GM18951 (cell line): ENCODE results near the gene UST.
"Not testable (repeated sequence)": the region's sequence is repeated elsewhere in the genome, so short reads cannot be mapped to it uniquely, and the experiment has no call there.

ENCODE experiments used
- POLR2A ChIP-seq: IDR thresholded peaks from 4 replicates; pipeline ENCODE4 v1.6.1; 2011; ENCODE audit warnings: mild to moderate bottlenecking; ENCODE audit not compliant: insufficient read length, insufficient read depth; ENCODE audit errors: extremely low read depth
- in situ Hi-C: fragments of 300-500 bp; cut with MboI; formaldehyde crosslinking; loops from one replicate; pipeline ENCODE4 v1.12.0; 2022; ENCODE audit warnings: low sequenced_read_pairs, mixed read lengths, inconsistent platforms; ENCODE audit not compliant: unreplicated experiment

Gene UST

GRCh38 chr6:148986608-148987007, 239.8 kb downstream of the UST start:
- in situ Hi-C loops: no loop called here
- TF ChIP-seq POLR2A: no peak

GRCh38 chr6:148987982-148988381, 241.2 kb downstream of the UST start:
- no peak for TF ChIP-seq POLR2A
- in situ Hi-C loops: no loop called here

- no peak for TF ChIP-seq POLR2A
- in situ Hi-C loops: no loop called here
Observed at GRCh38 chr6:148989585-148989984, 242.8 kb downstream of the UST start.

DNA sequence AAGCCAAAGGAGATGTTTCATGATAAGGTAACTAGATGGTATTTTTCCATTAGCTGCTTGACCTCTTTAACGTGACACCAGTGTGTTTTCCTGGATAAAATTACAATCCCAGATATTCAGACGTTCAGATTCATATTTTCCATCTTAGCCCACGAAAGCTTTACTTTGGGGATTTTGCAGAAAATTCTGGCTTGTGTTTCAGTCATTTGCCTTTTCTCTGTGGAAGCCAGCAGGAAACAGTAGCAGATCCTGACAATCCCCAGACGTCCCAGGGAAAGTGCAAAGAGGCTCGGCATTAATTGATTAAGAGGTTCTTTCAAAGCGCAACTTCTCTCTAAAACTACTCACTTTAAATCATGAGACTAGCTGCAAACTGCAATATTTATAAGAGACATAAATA, 243.6 kb downstream of the UST start:
- TF ChIP-seq POLR2A: no peak
- in situ Hi-C loops: no loop called here

DNA sequence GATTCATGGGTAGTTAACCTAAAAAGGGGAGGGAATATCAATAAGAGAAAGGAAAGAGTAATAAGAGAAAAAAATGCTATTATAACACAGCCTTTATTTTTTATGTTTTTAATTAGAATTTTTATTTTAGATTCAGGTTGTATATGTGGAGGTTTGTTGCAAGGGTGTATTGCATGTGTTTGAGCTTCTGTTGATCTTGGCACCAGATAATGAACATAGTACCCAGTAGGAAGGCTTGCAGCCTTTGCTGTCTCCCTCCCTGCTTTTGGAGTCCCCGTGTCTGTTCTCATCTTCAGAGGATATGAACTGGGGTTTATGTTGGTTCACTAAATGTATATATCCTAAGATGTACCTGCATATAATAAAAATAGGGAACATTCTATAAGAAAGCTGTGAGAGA, 250.0 kb downstream of the UST start:
- no peak for TF ChIP-seq POLR2A
- in situ Hi-C loops: no loop called here

- TF ChIP-seq POLR2A: no peak
Observed at GRCh38 chr6:148997865-148998264, 251.0 kb downstream of the UST start.

DNA sequence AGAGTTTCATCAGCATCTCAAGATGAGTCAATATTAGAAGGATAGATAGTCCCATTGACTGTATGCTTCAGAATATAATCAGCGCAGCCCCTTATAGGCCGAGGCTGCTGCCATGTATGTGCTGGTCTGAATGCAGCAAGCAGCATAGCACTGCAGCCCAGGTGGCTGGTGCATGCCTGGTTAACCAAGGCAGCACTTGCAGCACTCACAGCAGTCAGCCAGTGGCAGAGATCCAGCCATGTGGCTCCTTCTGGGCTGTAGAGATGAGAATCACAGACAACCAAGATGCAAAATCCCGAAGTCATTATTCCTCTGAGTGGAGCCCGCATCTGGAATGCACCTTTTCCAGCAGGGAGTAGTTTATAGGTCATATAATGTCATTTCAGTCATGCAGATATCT, 251.9 kb downstream of the UST start:
- no peak for TF ChIP-seq POLR2A
- in situ Hi-C loops: no loop called here

More at GRCh38 chr6:148997865-148998264, 251.0 kb downstream of the UST start:
- in situ Hi-C loops: no loop called here

DNA sequence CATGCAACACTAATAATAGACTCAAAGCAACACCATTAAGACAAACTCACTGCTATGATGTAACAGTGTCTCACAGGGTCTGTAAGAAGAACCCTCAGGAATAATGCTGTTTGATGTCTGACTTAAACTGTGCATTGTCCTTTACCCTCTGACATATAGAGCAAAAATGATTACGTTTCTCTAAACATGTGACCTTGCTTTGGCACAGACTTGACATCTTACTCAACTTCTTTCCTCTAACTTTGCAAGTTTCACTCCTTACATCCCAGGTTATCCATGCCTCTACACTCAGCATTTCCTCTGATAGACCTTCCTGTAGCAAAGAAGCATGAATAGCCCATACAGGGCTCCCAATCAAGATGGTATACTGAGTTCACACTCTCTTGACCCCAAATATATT, 252.7 kb downstream of the UST start:
- TF ChIP-seq POLR2A: no peak
- in situ Hi-C loops: no loop called here

DNA sequence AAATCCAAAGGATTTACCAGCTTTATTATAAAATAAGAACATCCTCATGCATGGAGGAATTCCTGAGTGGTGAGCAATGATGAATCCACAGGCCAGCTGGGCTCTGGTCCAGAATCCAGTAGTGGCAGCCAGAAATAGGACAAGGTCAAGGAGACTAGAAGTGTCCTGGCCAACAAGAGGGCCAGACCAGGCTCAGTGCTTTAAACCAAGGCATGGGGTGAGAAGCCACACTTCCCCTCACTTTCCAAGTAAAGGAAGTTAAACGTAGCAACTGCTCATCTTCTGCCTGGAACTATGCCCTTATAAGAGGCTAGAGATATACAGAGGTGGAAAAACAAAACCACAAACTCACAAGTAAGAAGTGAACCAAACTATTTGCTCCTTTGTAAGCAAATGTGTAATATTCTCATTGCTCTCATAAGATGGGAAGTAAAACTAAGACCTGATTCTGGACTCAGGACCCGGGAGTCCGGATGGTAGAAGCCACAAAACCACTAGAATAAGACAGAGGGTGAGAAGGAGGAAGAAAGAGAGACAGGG, 253.2 kb downstream of the UST start:
- no peak for TF ChIP-seq POLR2A
- in situ Hi-C loops: no loop called here

- in situ Hi-C loops: no loop called here
- TF ChIP-seq POLR2A: no peak
Observed at GRCh38 chr6:149001422-149001821, 254.6 kb downstream of the UST start.

- in situ Hi-C loops: no loop called here
Observed at GRCh38 chr6:149003560-149003959, 256.7 kb downstream of the UST start.

GRCh38 chr6:149004664-149005063, 257.8 kb downstream of the UST start:
- in situ Hi-C loops: no loop called here
- TF ChIP-seq POLR2A: no peak

More at GRCh38 chr6:149003560-149003959, 256.7 kb downstream of the UST start:
- TF ChIP-seq POLR2A: no peak

DNA sequence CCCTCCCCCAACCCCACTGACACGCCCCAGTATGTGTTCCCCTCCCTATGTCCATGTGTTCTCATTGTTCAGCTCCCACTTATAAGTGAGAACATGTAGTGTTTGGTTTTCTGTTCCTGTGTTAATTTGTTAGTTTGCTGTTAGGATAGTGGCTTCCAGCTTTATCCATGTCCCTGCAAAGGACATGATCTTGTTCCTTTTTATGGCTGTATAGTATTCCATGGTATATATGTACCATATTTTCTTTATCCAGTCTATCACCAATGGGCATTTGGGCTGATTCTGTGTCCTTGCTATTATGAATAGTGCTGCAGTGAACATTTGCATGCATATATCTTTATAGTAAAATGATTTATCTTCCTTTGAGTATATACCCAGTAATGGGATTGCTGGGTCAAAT, 259.4 kb downstream of the UST start:
- in situ Hi-C loops: not testable (repeated sequence)

- in situ Hi-C loops: no loop called here
- no peak for TF ChIP-seq POLR2A
Observed at GRCh38 chr6:149006671-149007070, 259.8 kb downstream of the UST start.

DNA sequence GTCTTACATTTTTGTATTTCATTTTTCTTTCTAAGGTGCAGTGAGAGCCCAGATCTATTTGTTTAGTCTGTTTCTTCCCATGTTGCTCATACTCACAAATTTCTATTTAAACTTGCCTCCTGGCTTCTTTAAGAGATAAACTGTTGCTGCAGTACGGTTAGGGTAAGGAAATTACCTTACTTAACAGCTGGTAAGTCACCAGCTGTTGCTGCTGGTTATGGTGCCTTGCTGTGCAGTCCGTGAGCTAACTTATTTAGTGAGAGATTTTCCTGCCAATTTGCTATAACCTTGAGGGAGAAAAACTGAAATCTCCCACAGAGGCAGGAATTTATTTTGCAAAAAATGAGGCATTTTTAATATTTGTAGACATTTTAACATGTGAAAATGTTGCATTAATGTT, 261.0 kb downstream of the UST start:
- in situ Hi-C loops: no loop called here
- TF ChIP-seq POLR2A: no peak

GRCh38 chr6:149008741-149009140, 261.9 kb downstream of the UST start:
- in situ Hi-C loops: no loop called here

More at GRCh38 chr6:149008741-149009140, 261.9 kb downstream of the UST start:
- TF ChIP-seq POLR2A: no peak
